Mucosa of descending colon (tissue), 3 donors: ENCODE measurements around the gene SELENOW. TPM values are rescaled to one million over a fixed set of nuclear protein-coding genes. Genes with fewer than 3 reads are reported as not detected.
"Not testable (repeated sequence)": the region's sequence is repeated elsewhere in the genome, so short reads cannot be mapped to it uniquely, and the experiment has no call there.

Experiments
- ATAC-seq: fragments of 200-7000 bp; cut with Tn5 transposase; one replicate; pipeline ENCODE4 v1.9.1; 2020; ENCODE audit warnings: mild to moderate bottlenecking, moderate library complexity
- DNase-seq, 3 donors: peaks; one replicate each; pipeline ENCODE4 v3.0.0-alpha.2; 2020
- H3K36me3 ChIP-seq: fragments of 200-600 bp; one replicate; pipeline ENCODE4 v1.8.0; 2021; ENCODE audit warnings: low read depth, mild to moderate bottlenecking
- H3K4me1 ChIP-seq: fragments of 200-600 bp; one replicate; pipeline ENCODE4 v1.8.0; 2021; ENCODE audit warnings: low read depth, mild to moderate bottlenecking
- H3K4me3 ChIP-seq: fragments of 200-600 bp; one replicate; pipeline ENCODE4 v1.8.0; 2021; ENCODE audit warnings: mild to moderate bottlenecking
- H3K9me3 ChIP-seq: fragments of 200-600 bp; one replicate; pipeline ENCODE4 v1.8.0; 2021; ENCODE audit warnings: mild to moderate bottlenecking
- CTCF ChIP-seq: fragments of 200-600 bp; IDR thresholded peaks from one replicate; pipeline ENCODE4 v1.8.0; 2022; ENCODE audit warnings: antibody characterized with exemption, mild to moderate bottlenecking
- intact Hi-C, 2 donors: fragments of 100-400 bp; cut with DNase I in 1 of 2; cut with micrococcal nuclease in 1 of 2; formaldehyde crosslinking; loops; one replicate each; pipeline versions ENCODE4 v1.11.0 to v1.11.1; 2022; cut with DNase I, micrococcal nuclease
- total RNA-seq, 3 donors: library from RNA; stranded (reverse); fragmentation: NEBNext Ultra II Directional in 2 of 3; extraction: Animal tissue kit (Norgen Biotek cat#: 25700) in 2 of 3; gene quantifications; one replicate each; pipeline versions ENCODE4 v1.2.1 to v1.2.4, GENCODE V29; 2021 to 2023
- donor health status: DM: no; HTN: no; CAD: no; lungs with moderate emphysema.
- donor health status: DM: no; HTN: no; CAD: no.
- donor health status: DM: no; HTN: yes; CAD: no.

The SELENOW gene
- total RNA-seq, 3 donors from 2014 or later: 228 to 527 (median 281) TPM

GRCh38 chr19:47766359-47766620 is 12.2 kb upstream of the SELENOW start:
- no peak for DNase-seq
- Histone ChIP-seq H3K4me3 (no peak overlapping the region), H3K36me3 (no peaks in the 10 kb centered on the region), H3K9me3 (no peaks in the 10 kb centered on the region), H3K4me1 (no peaks in the 10 kb centered on the region)
- no peak for ATAC-seq
- intact Hi-C loops: no loop called here
- TF ChIP-seq CTCF: no peak

- TF ChIP-seq CTCF: no peak
- Histone ChIP-seq H3K4me1 (no peaks in the 10 kb centered on the region), H3K36me3 (no peaks in the 10 kb centered on the region), H3K4me3 (no peak overlapping the region), H3K9me3 (no peaks in the 10 kb centered on the region)
- ATAC-seq: no peak
- intact Hi-C loops: no loop called here
- no peak for DNase-seq
Observed at GRCh38 chr19:47766670-47767069, 11.8 kb upstream of the SELENOW start.

- DNase-seq (no peak), ATAC-seq (no peak)
- no peaks in the 10 kb centered on the region for H3K36me3 ChIP-seq
- intact Hi-C loops: no loop called here
- no peak overlapping the region for H3K4me3 ChIP-seq
- H3K4me1 ChIP-seq: no peaks in the 10 kb centered on the region
- no peak for TF ChIP-seq CTCF
- no peaks in the 10 kb centered on the region for H3K9me3 ChIP-seq
Observed at GRCh38 chr19:47767349-47767748, 11.2 kb upstream of the SELENOW start.

- Histone ChIP-seq H3K9me3 (no peaks in the 10 kb centered on the region), H3K36me3 (no peaks in the 10 kb centered on the region), H3K4me1 (no peaks in the 10 kb centered on the region), H3K4me3 (no peak overlapping the region)
- DNase-seq (no peak), ATAC-seq (no peak)
- intact Hi-C loops: no loop called here
- TF ChIP-seq CTCF: no peak
Observed at GRCh38 chr19:47768604-47769003, 9.9 kb upstream of the SELENOW start.

GRCh38 chr19:47769534-47769933 is 9.0 kb upstream of the SELENOW start:
- DNase-seq (no peak), ATAC-seq (no peak)
- Histone ChIP-seq H3K36me3 (no peaks in the 10 kb centered on the region), H3K9me3 (no peaks in the 10 kb centered on the region), H3K4me3 (no peak overlapping the region), H3K4me1 (no peaks in the 10 kb centered on the region)
- intact Hi-C loops: no loop called here
- no peak for TF ChIP-seq CTCF

GRCh38 chr19:47771291-47771690 is 7.2 kb upstream of the SELENOW start:
- H3K4me3 ChIP-seq, DNase-seq, ATAC-seq, H3K9me3 ChIP-seq, intact Hi-C loops, H3K4me1 ChIP-seq, H3K36me3 ChIP-seq: not testable (repeated sequence)
